DOHH2 (cell line): ENCODE data around the gene ERFL.

Experiments
- H3F3A ChIP-seq: fragments of 200-600 bp; sonication (generic), shearing (Covaris generic); 2 replicates; pipeline ENCODE4 v1.6.0; 2016; ENCODE audit warnings: antibody characterized with exemption, mild to moderate bottlenecking; ENCODE audit not compliant: control insufficient read depth, insufficient read depth
- H3K27ac ChIP-seq: fragments of 200-600 bp; sonication (generic); 2 replicates; pipeline ENCODE4 v1.5.1; 2014; ENCODE audit warnings: low read depth, mild to moderate bottlenecking, low read length, moderate library complexity
- H3K27me3 ChIP-seq: fragments of 200-600 bp; sonication (generic); 2 replicates; pipeline ENCODE4 v1.6.1; 2014; ENCODE audit warnings: mild to moderate bottlenecking, low read length, mixed read lengths; ENCODE audit not compliant: control insufficient read depth
- H3K36me3 ChIP-seq: fragments of 200-600 bp; sonication (generic); 2 replicates; pipeline ENCODE4 v1.6.1; 2014; ENCODE audit warnings: mild to moderate bottlenecking, low read length, moderate library complexity, mixed read lengths; ENCODE audit not compliant: control insufficient read depth
- H3K4me1 ChIP-seq: fragments of 200-600 bp; sonication (generic); 2 replicates; pipeline ENCODE4 v1.6.1; 2014; ENCODE audit warnings: mild to moderate bottlenecking, low read length, mixed read lengths; ENCODE audit not compliant: control insufficient read depth
- H3K4me2 ChIP-seq: fragments of 200-600 bp; sonication (generic); 2 replicates; pipeline ENCODE4 v1.6.0; 2014; ENCODE audit warnings: mild to moderate bottlenecking, low read length, moderate library complexity
- H3K4me3 ChIP-seq: fragments of 200-600 bp; sonication (generic); 2 replicates; pipeline ENCODE4 v1.5.1; 2014; ENCODE audit warnings: mild to moderate bottlenecking, low read length, mixed read lengths
- H3K79me2 ChIP-seq: fragments of 200-600 bp; sonication (generic); 2 replicates; pipeline ENCODE4 v1.6.1; 2014; ENCODE audit warnings: mild to moderate bottlenecking, low read length, mixed read lengths; ENCODE audit not compliant: control insufficient read depth
- H3K9me2 ChIP-seq: fragments of 200-600 bp; sonication (generic); replicated peaks from 2 replicates; pipeline ENCODE4 v1.6.1; 2014; ENCODE audit warnings: mild to moderate bottlenecking, low read length, mixed read lengths; ENCODE audit not compliant: control insufficient read depth
- H3K9me3 ChIP-seq: fragments of 200-600 bp; sonication (generic); 2 replicates; pipeline ENCODE4 v1.6.1; 2014; ENCODE audit warnings: antibody characterized with exemption, low read length, mixed read lengths; ENCODE audit not compliant: control insufficient read depth, insufficient read depth
- H4K20me1 ChIP-seq: fragments of 200-600 bp; sonication (generic); 2 replicates; pipeline ENCODE4 v1.6.0; 2014; ENCODE audit warnings: low read depth, mild to moderate bottlenecking, antibody characterized with exemption, low read length, moderate library complexity; ENCODE audit not compliant: control insufficient read depth, insufficient read depth
- EZH2phosphoT487 ChIP-seq: fragments of 200-600 bp; sonication (generic); IDR thresholded peaks from 2 replicates; pipeline ENCODE4 v1.6.1; 2017; ENCODE audit warnings: borderline replicate concordance, mild to moderate bottlenecking, antibody characterized with exemption, low read length, moderate library complexity, mixed read lengths
- TF ChIP-seq, protein P1 (sequence below): fragments of 200-600 bp; sonication (generic); IDR thresholded peaks from one replicate; pipeline ENCODE4 v1.5.1; 2014; ENCODE audit warnings: antibody characterized with exemption, mild to moderate bottlenecking, low read depth, low read length; ENCODE audit not compliant: poor library complexity, severe bottlenecking

Gene ERFL

DNA sequence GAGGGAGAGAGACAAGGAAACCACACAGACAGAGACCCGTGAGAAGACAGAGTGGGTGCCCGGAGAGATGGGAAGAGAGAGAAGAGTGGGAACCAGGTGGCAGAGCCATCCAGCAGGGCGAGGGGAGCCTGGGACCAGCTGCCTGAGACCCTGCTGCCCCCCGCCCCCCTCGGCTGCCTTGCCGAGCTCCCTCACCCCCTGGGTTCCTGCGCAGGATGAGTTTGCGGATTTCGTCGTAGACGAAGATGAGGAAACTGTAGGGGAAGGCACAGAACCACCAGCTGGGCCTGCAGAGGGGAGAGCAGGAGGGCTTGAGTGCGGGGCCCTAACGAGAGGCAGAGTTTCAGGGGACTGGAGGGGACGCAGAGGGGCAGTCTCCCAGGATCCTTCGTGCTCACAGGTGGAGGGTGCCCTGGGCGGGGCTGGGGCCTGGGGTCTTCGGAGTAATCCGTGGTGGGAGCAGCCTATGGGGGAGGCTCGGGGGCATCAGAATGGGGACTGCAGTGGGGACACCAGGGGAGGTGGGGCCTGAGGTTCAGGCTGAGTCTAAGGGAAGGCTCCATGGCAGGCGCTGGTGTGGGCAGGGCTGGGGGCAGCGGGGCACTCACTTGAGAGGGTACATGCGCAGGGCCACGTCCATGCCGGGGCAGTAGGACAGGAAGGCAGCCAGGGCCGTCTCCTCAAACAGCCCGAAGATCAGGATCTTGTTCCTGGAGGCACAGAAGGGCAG, 39.0 kb upstream of the ERFL start:
- H3K4me3 ChIP-seq = no peak overlapping the region

DNA sequence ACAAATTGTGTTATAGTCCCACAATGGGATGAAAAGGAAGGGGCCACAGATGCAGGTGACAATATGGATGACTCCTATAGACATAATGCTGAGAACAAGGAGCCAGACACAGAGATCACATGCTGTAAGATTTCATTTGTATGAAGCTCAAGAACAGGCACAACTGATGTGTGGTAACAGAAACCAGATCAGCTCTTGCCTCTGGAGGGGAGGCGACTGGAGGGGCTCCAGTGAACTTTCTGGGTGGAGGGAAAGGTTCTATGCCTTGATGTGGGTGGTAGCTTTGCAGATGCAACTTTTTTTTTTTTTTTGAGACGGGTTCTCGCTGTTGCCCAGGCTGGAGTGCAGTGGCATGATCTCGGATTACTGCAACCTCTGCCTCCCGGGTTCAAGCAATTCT, 36.9 kb upstream of the ERFL start:
- TF ChIP-seq, protein P1, sequence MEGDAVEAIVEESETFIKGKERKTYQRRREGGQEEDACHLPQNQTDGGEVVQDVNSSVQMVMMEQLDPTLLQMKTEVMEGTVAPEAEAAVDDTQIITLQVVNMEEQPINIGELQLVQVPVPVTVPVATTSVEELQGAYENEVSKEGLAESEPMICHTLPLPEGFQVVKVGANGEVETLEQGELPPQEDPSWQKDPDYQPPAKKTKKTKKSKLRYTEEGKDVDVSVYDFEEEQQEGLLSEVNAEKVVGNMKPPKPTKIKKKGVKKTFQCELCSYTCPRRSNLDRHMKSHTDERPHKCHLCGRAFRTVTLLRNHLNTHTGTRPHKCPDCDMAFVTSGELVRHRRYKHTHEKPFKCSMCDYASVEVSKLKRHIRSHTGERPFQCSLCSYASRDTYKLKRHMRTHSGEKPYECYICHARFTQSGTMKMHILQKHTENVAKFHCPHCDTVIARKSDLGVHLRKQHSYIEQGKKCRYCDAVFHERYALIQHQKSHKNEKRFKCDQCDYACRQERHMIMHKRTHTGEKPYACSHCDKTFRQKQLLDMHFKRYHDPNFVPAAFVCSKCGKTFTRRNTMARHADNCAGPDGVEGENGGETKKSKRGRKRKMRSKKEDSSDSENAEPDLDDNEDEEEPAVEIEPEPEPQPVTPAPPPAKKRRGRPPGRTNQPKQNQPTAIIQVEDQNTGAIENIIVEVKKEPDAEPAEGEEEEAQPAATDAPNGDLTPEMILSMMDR = no peak
- TF ChIP-seq EZH2phosphoT487 = no peak
- H3K36me3 ChIP-seq = peaks cover 10% of the 10 kb centered on the region

More for the DNA sequence above, 39.0 kb upstream of the ERFL start:
- Histone ChIP-seq H3K4me2 (no peak overlapping the region), H3K27ac (no peak overlapping the region), H3K9me2 (no peaks in the 10 kb centered on the region), H3K9me3 (no peaks in the 10 kb centered on the region), H3K4me1 (0 out of 2 replicates have a peak, but pooled peaks cover 5% of the 10 kb centered on the region), H3K36me3 (peaks cover 10% of the 10 kb centered on the region), H3K27me3 (no peaks in the 10 kb centered on the region), H3F3A (no peaks in the 10 kb centered on the region), H4K20me1 (no peaks in the 10 kb centered on the region), H3K79me2 (no peaks in the 10 kb centered on the region)
- TF ChIP-seq, protein P1 = no peak
- no peak for TF ChIP-seq EZH2phosphoT487

GRCh38 chr19:41960973-41961372, 32.7 kb upstream of the ERFL start:
- H3K27me3 ChIP-seq = no peaks in the 10 kb centered on the region
- H3K4me1 ChIP-seq = peaks cover 34% of the 10 kb centered on the region
- H3F3A ChIP-seq = no peaks in the 10 kb centered on the region
- no peaks in the 10 kb centered on the region for H3K9me3 ChIP-seq
- peaks cover 21% of the 10 kb centered on the region for H3K79me2 ChIP-seq
- H3K4me3 ChIP-seq = no peak overlapping the region
- TF ChIP-seq, protein P1 = no peak
- TF ChIP-seq EZH2phosphoT487 = no peak
- H3K27ac ChIP-seq = no peak overlapping the region
- peaks cover 27% of the 10 kb centered on the region for H3K36me3 ChIP-seq
- H4K20me1 ChIP-seq = no peaks in the 10 kb centered on the region
- no peaks in the 10 kb centered on the region for H3K9me2 ChIP-seq
- H3K4me2 ChIP-seq = no peak overlapping the region

More for the DNA sequence above, 36.9 kb upstream of the ERFL start:
- no peak overlapping the region for H3K4me3 ChIP-seq
- no peaks in the 10 kb centered on the region for H3F3A ChIP-seq
- H4K20me1 ChIP-seq = no peaks in the 10 kb centered on the region
- H3K9me2 ChIP-seq = no peaks in the 10 kb centered on the region
- no peak overlapping the region for H3K27ac ChIP-seq
- H3K4me2 ChIP-seq = no peak overlapping the region
- H3K27me3 ChIP-seq = no peaks in the 10 kb centered on the region
- H3K79me2 ChIP-seq = no peaks in the 10 kb centered on the region
- H3K9me3 ChIP-seq = no peaks in the 10 kb centered on the region
- H3K4me1 ChIP-seq = peaks cover 8% of the 10 kb centered on the region
